ENCODE data around the gene PHLDA3.

The PHLDA3 gene

DNA sequence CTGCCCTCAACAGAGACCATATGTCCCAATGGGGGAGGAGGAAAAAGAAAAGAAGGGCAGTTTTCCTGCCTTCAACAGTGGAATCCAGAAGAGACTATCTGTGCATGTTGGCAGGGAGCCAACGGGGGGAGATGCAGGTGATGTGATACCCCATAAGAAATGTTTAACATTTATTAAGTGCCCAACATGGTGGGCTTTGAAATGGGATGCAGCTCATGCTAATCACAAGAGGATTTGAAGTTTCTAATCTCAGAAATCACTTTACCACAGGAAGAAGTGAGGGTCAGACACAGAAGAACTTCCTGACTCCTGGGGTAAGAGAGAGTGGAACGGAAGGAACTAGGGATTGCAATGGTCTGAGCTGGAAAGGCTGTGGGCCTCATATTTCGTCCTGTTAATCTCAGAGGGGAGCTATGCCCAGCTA, 21.7 kb upstream of the PHLDA3 start:
- no peak overlapping the region for H3K27ac ChIP-seq (ENCODE audit: low read depth, low read length)
- TF ChIP-seq, protein P1, sequence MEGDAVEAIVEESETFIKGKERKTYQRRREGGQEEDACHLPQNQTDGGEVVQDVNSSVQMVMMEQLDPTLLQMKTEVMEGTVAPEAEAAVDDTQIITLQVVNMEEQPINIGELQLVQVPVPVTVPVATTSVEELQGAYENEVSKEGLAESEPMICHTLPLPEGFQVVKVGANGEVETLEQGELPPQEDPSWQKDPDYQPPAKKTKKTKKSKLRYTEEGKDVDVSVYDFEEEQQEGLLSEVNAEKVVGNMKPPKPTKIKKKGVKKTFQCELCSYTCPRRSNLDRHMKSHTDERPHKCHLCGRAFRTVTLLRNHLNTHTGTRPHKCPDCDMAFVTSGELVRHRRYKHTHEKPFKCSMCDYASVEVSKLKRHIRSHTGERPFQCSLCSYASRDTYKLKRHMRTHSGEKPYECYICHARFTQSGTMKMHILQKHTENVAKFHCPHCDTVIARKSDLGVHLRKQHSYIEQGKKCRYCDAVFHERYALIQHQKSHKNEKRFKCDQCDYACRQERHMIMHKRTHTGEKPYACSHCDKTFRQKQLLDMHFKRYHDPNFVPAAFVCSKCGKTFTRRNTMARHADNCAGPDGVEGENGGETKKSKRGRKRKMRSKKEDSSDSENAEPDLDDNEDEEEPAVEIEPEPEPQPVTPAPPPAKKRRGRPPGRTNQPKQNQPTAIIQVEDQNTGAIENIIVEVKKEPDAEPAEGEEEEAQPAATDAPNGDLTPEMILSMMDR (IDR thresholded peaks at IDR 0.05; ENCODE audit: low read depth, low read length, poor library complexity, severe bottlenecking) = no peak
- no peak for TF ChIP-seq EZH2phosphoT487 (IDR thresholded peaks at IDR 0.05; ENCODE audit: borderline replicate concordance, low read length)
- H4K20me1 ChIP-seq (ENCODE audit: control insufficient read depth, insufficient read depth, low read depth, low read length) = no peaks in the 10 kb centered on the region
- H3K27me3 ChIP-seq (ENCODE audit: control insufficient read depth, low read length) = no peaks in the 10 kb centered on the region
- no peaks in the 10 kb centered on the region for H3K9me2 ChIP-seq (replicated peaks; ENCODE audit: control insufficient read depth, low read length)
- no peak overlapping the region for H3K4me2 ChIP-seq (ENCODE audit: low read length)
- H3F3A ChIP-seq (ENCODE audit: control insufficient read depth, insufficient read depth) = no peaks in the 10 kb centered on the region
- no peak overlapping the region for H3K4me3 ChIP-seq (ENCODE audit: low read length)
- H3K36me3 ChIP-seq (ENCODE audit: control insufficient read depth, low read length) = peaks cover 25% of the 10 kb centered on the region; the same call in 1 of the 2 replicates
- H3K79me2 ChIP-seq (ENCODE audit: control insufficient read depth, low read length) = no peaks in the 10 kb centered on the region
- H3K9me3 ChIP-seq (ENCODE audit: control insufficient read depth, insufficient read depth, low read length) = no peaks in the 10 kb centered on the region
- H3K4me1 ChIP-seq (ENCODE audit: control insufficient read depth, low read length) = peaks cover 8% of the 10 kb centered on the region

DNA sequence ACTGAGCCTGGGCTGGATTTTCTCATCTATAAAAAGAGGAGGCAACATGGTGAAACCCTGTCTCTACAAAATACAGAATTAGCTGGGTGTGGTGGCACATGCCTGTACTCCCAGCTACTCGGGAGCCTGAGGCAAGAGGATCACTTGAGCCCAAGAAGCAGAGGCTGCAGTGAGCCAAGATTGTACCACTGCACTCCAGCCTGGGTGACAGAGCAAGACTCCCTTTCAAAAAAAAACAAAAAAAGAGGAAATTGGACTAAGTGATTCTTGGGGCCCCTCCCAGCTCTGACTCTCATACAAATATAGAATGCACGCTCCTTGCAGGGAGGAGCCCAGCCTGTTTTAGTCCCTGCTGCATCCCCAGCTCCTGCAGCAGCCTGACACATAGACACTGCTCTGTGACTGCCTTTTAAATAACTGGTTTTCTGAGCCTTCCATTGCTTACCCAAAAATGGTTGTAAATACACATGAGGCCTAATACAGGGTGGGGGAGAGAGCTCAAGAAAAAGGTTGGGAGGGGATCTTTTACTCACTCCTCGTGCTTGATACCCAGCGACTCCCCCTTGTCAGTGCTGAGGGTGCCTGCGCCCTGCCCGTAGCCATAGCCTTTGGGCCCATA, 20.8 kb upstream of the PHLDA3 start:
- TF ChIP-seq, protein P1 (IDR thresholded peaks at IDR 0.05; ENCODE audit: low read depth, low read length, poor library complexity, severe bottlenecking) = no peak
- TF ChIP-seq EZH2phosphoT487 (IDR thresholded peaks at IDR 0.05; ENCODE audit: borderline replicate concordance, low read length) = no peak
- Histone ChIP-seq H3K27me3 (ENCODE audit: control insufficient read depth, low read length) (no peaks in the 10 kb centered on the region), H3K4me1 (ENCODE audit: control insufficient read depth, low read length) (peaks cover 8% of the 10 kb centered on the region), H3F3A (ENCODE audit: control insufficient read depth, insufficient read depth) (no peaks in the 10 kb centered on the region), H3K9me3 (ENCODE audit: control insufficient read depth, insufficient read depth, low read length) (no peaks in the 10 kb centered on the region), H3K4me2 (ENCODE audit: low read length) (no peak overlapping the region), H3K36me3 (ENCODE audit: control insufficient read depth, low read length) (peaks cover 20% of the 10 kb centered on the region; the same call in 1 of the 2 replicates), H3K4me3 (ENCODE audit: low read length) (no peak overlapping the region), H3K79me2 (ENCODE audit: control insufficient read depth, low read length) (no peaks in the 10 kb centered on the region), H3K9me2 (replicated peaks; ENCODE audit: control insufficient read depth, low read length) (no peaks in the 10 kb centered on the region), H4K20me1 (ENCODE audit: control insufficient read depth, insufficient read depth, low read depth, low read length) (no peaks in the 10 kb centered on the region), H3K27ac (ENCODE audit: low read depth, low read length) (no peak overlapping the region)

DNA sequence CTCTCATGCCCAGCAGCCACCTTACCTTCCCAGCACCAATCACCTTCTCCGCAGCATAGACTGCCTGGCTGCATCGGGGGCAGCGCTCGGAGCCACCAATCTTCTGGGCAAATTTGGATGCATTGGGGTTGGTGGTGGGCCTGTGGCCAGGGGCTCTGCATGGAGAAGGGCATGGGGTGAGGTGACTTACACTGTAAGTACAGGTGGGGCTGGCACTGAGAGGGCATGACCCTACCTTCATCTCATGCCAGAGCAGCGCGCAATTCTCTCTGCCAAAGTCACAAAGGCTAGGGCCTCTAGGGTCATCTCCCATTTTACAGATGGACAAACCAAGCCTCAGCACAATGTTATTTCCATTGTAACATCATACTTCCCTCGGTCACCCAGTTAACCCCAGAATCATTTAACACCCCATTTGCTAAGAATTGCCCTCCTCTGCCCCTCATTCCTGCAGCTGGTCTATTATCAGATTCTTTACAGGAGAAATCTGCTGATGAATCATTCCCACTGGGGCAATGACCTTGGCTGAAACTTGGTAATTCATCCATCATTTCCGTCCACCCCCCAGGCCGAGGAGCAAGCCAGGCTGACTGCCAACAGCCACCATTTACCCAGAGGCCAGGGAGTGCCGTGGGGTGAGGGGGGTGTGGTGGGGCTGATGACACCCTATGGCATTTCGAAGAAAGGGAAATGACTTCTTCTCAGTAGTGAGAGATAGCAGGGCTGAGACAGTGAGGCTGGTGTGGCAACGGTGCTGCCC, 20.0 kb upstream of the PHLDA3 start:
- no peaks in the 10 kb centered on the region for H3K79me2 ChIP-seq (ENCODE audit: control insufficient read depth, low read length)
- no peaks in the 10 kb centered on the region for H4K20me1 ChIP-seq (ENCODE audit: control insufficient read depth, insufficient read depth, low read depth, low read length)
- no peaks in the 10 kb centered on the region for H3F3A ChIP-seq (ENCODE audit: control insufficient read depth, insufficient read depth)
- TF ChIP-seq, protein P1 (IDR thresholded peaks at IDR 0.05; ENCODE audit: low read depth, low read length, poor library complexity, severe bottlenecking) = no peak
- no peak for TF ChIP-seq EZH2phosphoT487 (IDR thresholded peaks at IDR 0.05; ENCODE audit: borderline replicate concordance, low read length)
- H3K4me3 ChIP-seq (ENCODE audit: low read length) = no peak overlapping the region
- no peak overlapping the region for H3K4me2 ChIP-seq (ENCODE audit: low read length)
- H3K4me1 ChIP-seq (ENCODE audit: control insufficient read depth, low read length) = peaks cover 8% of the 10 kb centered on the region
- peaks cover 15% of the 10 kb centered on the region; the same call in 1 of the 2 replicates for H3K36me3 ChIP-seq (ENCODE audit: control insufficient read depth, low read length)
- H3K9me2 ChIP-seq (replicated peaks; ENCODE audit: control insufficient read depth, low read length) = no peaks in the 10 kb centered on the region
- H3K9me3 ChIP-seq (ENCODE audit: control insufficient read depth, insufficient read depth, low read length) = no peaks in the 10 kb centered on the region
- H3K27me3 ChIP-seq (ENCODE audit: control insufficient read depth, low read length) = no peaks in the 10 kb centered on the region
- no peak overlapping the region for H3K27ac ChIP-seq (ENCODE audit: low read depth, low read length)

Measured in DOHH2 (cell line).